HG02973 (cell line): Measurements from ENCODE around the gene PRCD.

Source experiments
- ATAC-seq: cut with Tn5 transposase; IDR thresholded peaks from one replicate; pipeline ENCODE4 v1.9.1; 2021; ENCODE audit warnings: moderate library complexity; ENCODE audit not compliant: unreplicated experiment

The PRCD gene

GRCh38 chr17:76588182-76588581 is 48.3 kb downstream of the PRCD start:
- ATAC-seq, result no peak

GRCh38 chr17:76593384-76593826 is 53.6 kb downstream of the PRCD start:
- ATAC-seq, result no peak

GRCh38 chr17:76593959-76594358 is 54.1 kb downstream of the PRCD start:
- ATAC-seq, result no peak

GRCh38 chr17:76594690-76595089 is 54.8 kb downstream of the PRCD start:
- ATAC-seq, result no peak
